SK-N-SH (cell line): Measurements from ENCODE around the gene TMPRSS11A. TPM values are rescaled to one million over a fixed set of nuclear protein-coding genes. Genes with fewer than 3 reads are reported as not detected.

Experiments used
- CTCF ChIA-PET: fragments of 300-600, 350-600 bp; formaldehyde crosslinking; extraction: SDS; loops from one replicate; lab custom pipeline; 2021; lab: Yijun Ruan, JAX
- POLR2A ChIA-PET: fragments of 350-600 bp; sonication (Branson Sonifier 250); formaldehyde crosslinking; extraction: SDS; loops from one replicate; lab custom pipeline; 2020; ENCODE audit warnings: antibody characterized with exemption, inconsistent platforms; lab: Yijun Ruan, JAX
- DNase-seq: peaks from one replicate; pipeline ENCODE4 v3.0.0; 2012
- H2AFZ ChIP-seq: fragments of 200-600 bp; sonication (generic); 2 replicates; pipeline ENCODE4 v1.8.1; 2016; ENCODE audit warnings: antibody characterized with exemption, mild to moderate bottlenecking, low read depth
- H3F3A ChIP-seq: fragments of 200-600 bp; sonication (generic); replicated peaks from 2 replicates; pipeline ENCODE3; 2016; ENCODE audit warnings: antibody characterized with exemption, mild to moderate bottlenecking; ENCODE audit not compliant: insufficient read depth
- H3K27ac ChIP-seq, 2 experiments: fragments of 200-500 bp in 1 of 2; fragments of 200-600 bp in 1 of 2; sonication (Bioruptor generic) in 1 of 2; sonication (generic), shearing (Covaris generic) in 1 of 2; 2 replicates each; pipeline versions ENCODE4 v1.5.1 to v1.6.1; 2014 to 2016; ENCODE audit warnings: low read depth in 2 of 2, inconsistent platforms in 1 of 2, low read length in 1 of 2, mild to moderate bottlenecking in 1 of 2, mixed read lengths in 1 of 2
- H3K27me3 ChIP-seq: fragments of 200-600 bp; sonication (generic), shearing (Covaris generic); 2 replicates; pipeline ENCODE4 v1.6.1; 2016; ENCODE audit warnings: mixed run types; ENCODE audit not compliant: insufficient read depth
- H3K36me3 ChIP-seq, 2 experiments: fragments of 200-500 bp in 1 of 2; fragments of 200-600 bp in 1 of 2; sonication (Bioruptor generic) in 1 of 2; sonication (generic) in 1 of 2; replicated peaks in 1 of 2; 2 replicates each; pipeline versions ENCODE3 to v1.5.1; 2014 to 2016; ENCODE audit warnings: low read length in 1 of 2, mild to moderate bottlenecking in 1 of 2; ENCODE audit not compliant: insufficient read depth in 2 of 2, control insufficient read depth in 1 of 2
- H3K4me1 ChIP-seq, 2 experiments: fragments of 200-500 bp in 1 of 2; fragments of 200-600 bp in 1 of 2; sonication (Bioruptor generic) in 1 of 2; sonication (generic), shearing (Covaris generic) in 1 of 2; 2 replicates each; pipeline versions ENCODE4 v1.5.1 to v1.6.1; 2014 to 2016; ENCODE audit warnings: low read depth in 1 of 2, low read length in 1 of 2, mixed run types in 1 of 2; ENCODE audit not compliant: insufficient read depth in 2 of 2, control insufficient read depth in 1 of 2
- H3K4me2 ChIP-seq: fragments of 200-600 bp; sonication (generic), shearing (Covaris generic); 2 replicates; pipeline ENCODE4 v1.6.1; 2017; ENCODE audit warnings: mixed run types
- H3K4me3 ChIP-seq, 2 experiments: fragments of 200-500 bp in 1 of 2; fragments of 200-600 bp in 1 of 2; sonication (Bioruptor generic) in 1 of 2; sonication (generic), shearing (Covaris generic) in 1 of 2; 2 replicates each; pipeline versions ENCODE4 v1.5.1 to v1.8.1; 2014 to 2016; ENCODE audit warnings: low read depth in 2 of 2, inconsistent platforms in 1 of 2, low read length in 1 of 2, mild to moderate bottlenecking in 1 of 2, mixed read lengths in 1 of 2, moderate library complexity in 1 of 2
- H3K79me2 ChIP-seq: fragments of 200-600 bp; sonication (generic); 2 replicates; pipeline ENCODE4 v1.8.1; 2017; ENCODE audit warnings: mild to moderate bottlenecking; ENCODE audit not compliant: insufficient read depth
- H3K9ac ChIP-seq: fragments of 200-600 bp; sonication (generic); 2 replicates; pipeline ENCODE4 v1.6.1; 2017; ENCODE audit warnings: mixed run types
- H3K9me2 ChIP-seq: fragments of 200-600 bp; sonication (generic); 2 replicates; pipeline ENCODE4 v1.6.1; 2017; ENCODE audit warnings: mixed run types
- H3K9me3 ChIP-seq: fragments of 200-600 bp; sonication (generic); 2 replicates; pipeline ENCODE4 v1.6.1; 2017; ENCODE audit warnings: mixed run types, mild to moderate bottlenecking, moderate library complexity
- H4K20me1 ChIP-seq: fragments of 200-600 bp; sonication (generic); 2 replicates; pipeline ENCODE4 v1.6.1; 2017; ENCODE audit warnings: mild to moderate bottlenecking, mixed run types; ENCODE audit not compliant: insufficient read depth
- ELF1 ChIP-seq: IDR thresholded peaks from 2 replicates; pipeline ENCODE4 v1.4.0; 2012
- FOXJ3 ChIP-seq: sonication (generic); formaldehyde crosslinking; IDR thresholded peaks from 2 replicates; pipeline ENCODE4 v1.5.1; 2020; ENCODE audit warnings: mild to moderate bottlenecking, missing genetic modification reagents
- FOXM1 ChIP-seq: IDR thresholded peaks from 2 replicates; pipeline ENCODE4 v1.4.0; 2012; ENCODE audit warnings: low read depth, mild to moderate bottlenecking
- GABPA ChIP-seq: IDR thresholded peaks from 2 replicates; pipeline ENCODE4 v1.4.0; 2012; ENCODE audit warnings: low read depth, mild to moderate bottlenecking
- IRF3 ChIP-seq: fragments of 150-350 bp; IDR thresholded peaks from 2 replicates; pipeline ENCODE4 v1.6.1; 2016; ENCODE audit warnings: mild to moderate bottlenecking, low read depth, low read length
- MAX ChIP-seq: IDR thresholded peaks from 2 replicates; pipeline ENCODE4 v1.4.0; 2012; ENCODE audit warnings: low read depth
- PBX3 ChIP-seq: IDR thresholded peaks from 2 replicates; pipeline ENCODE4; 2012
- RAD21 ChIP-seq: IDR thresholded peaks from 2 replicates; pipeline ENCODE4 v1.6.1; 2012; ENCODE audit warnings: mild to moderate bottlenecking, low read length
- RCOR1 ChIP-seq: fragments of 150-350 bp; IDR thresholded peaks from 2 replicates; pipeline ENCODE4 v1.6.1; 2017; ENCODE audit warnings: antibody characterized with exemption, low read length
- SIN3A ChIP-seq: IDR thresholded peaks from 2 replicates; pipeline ENCODE4 v1.6.1; 2012; ENCODE audit warnings: low read depth, mild to moderate bottlenecking, low read length, moderate library complexity, borderline replicate concordance
- TAF1 ChIP-seq: IDR thresholded peaks from 2 replicates; pipeline ENCODE4 v1.6.1; 2012; ENCODE audit warnings: low read depth, mild to moderate bottlenecking, low read length, moderate library complexity, borderline replicate concordance
- USF2 ChIP-seq: fragments of 150-350 bp; IDR thresholded peaks from 2 replicates; pipeline ENCODE4 v1.6.1; 2017; ENCODE audit warnings: antibody characterized with exemption, low read length, low read depth, borderline replicate concordance
- ZBTB33 ChIP-seq: IDR thresholded peaks from 2 replicates; pipeline ENCODE4 v1.4.0; 2012; ENCODE audit warnings: low read depth, borderline replicate concordance
- WGBS: methylation state at CpG from one replicate; pipeline ENCODE4 v1.1.6; 2017; ENCODE audit warnings: low lambda C conversion rate; 5-methylcytosine and 5-hydroxymethylcytosine counted together
- polyA plus RNA-seq, 3 experiments: library from polyadenylated mRNA; depleted of rRNA; stranded (reverse); fragments of >200 nt; gene quantifications; 2 replicates each; pipeline ENCODE4 v1.2.3, GENCODE V29; 2012

TMPRSS11A gene
- polyA plus RNA-seq, 1 of the 3 experiments (the other 2 are of a cell fraction): not detected

GRCh38 chr4:67973608-67974007 lies 10.3 kb upstream of the TMPRSS11A start:
- Histone ChIP-seq H3K4me3 (no peak overlapping the region), H3F3A (no peaks in the 10 kb centered on the region), H3K9me2 (no peaks in the 10 kb centered on the region), H3K4me2 (no peak overlapping the region), H3K79me2 (no peaks in the 10 kb centered on the region), H3K9ac (no peak overlapping the region), H3K36me3 (no peaks in the 10 kb centered on the region), H2AFZ (no peak overlapping the region), H3K27ac (no peak overlapping the region), H3K4me1 (no peaks in the 10 kb centered on the region), H3K27me3 (no peaks in the 10 kb centered on the region), H4K20me1 (no peaks in the 10 kb centered on the region), H3K9me3 (no peaks in the 10 kb centered on the region)
- TF ChIP-seq FOXM1 (no peak), RAD21 (no peak), IRF3 (no peak), ZBTB33 (no peak), FOXJ3 (no peak), ELF1 (no peak), USF2 (no peak), PBX3 (no peak)
- POLR2A ChIA-PET: no interaction called here
- DNase-seq: no peak
- 0% methylated on average over 1 of the region's 1 CpG for WGBS
- CTCF ChIA-PET: no interaction called here

- Histone ChIP-seq H3K27ac (no peak overlapping the region), H3F3A (no peaks in the 10 kb centered on the region), H3K27me3 (no peaks in the 10 kb centered on the region; the same call in 1 of the 2 replicates), H3K4me2 (no peak overlapping the region), H3K9me2 (no peaks in the 10 kb centered on the region), H2AFZ (no peak overlapping the region), H3K79me2 (no peaks in the 10 kb centered on the region), H3K4me1 (no peaks in the 10 kb centered on the region)
- POLR2A ChIA-PET: no interaction called here
- no peak for TF ChIP-seq PBX3
- no peak for TF ChIP-seq TAF1
- TF ChIP-seq FOXJ3: no peak
- TF ChIP-seq IRF3: no peak
- TF ChIP-seq RCOR1: no peak
- no peak for TF ChIP-seq GABPA
- no peak for TF ChIP-seq SIN3A
- no peak for TF ChIP-seq MAX
- TF ChIP-seq, all 33 proteins: peak for 0
- Histone ChIP-seq H3K9ac (no peak overlapping the region), H4K20me1 (no peaks in the 10 kb centered on the region), H3K36me3 (no peaks in the 10 kb centered on the region), H3K9me3 (no peaks in the 10 kb centered on the region), H3K4me3 (no peak overlapping the region)
- CTCF ChIA-PET: no interaction called here
- no peak for DNase-seq
Observed at GRCh38 chr4:67954890-67955289, 8.4 kb downstream of the TMPRSS11A start.
